ENCODE results near the gene KCNMA1.

DNA sequence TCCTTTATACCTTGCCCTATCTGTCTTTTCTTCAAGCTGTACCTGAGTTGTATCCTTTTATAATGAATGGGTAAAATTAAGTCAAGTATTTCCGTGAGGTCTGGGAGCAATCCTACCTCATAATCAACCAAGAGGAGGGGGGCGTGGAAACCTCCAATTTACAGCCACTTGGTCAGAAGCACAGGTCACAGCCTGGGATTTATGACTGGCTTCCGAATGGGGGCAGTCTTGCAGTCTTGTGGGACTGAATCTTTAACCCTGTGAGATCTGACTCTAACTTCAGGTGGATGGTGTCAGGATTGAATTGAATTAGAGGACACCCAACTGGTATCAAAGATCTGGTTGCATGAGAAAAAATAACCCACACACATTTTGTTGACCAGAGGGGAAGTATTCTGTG lies 23.5 kb upstream of the KCNMA1 start:
- TF ChIP-seq, protein P1, sequence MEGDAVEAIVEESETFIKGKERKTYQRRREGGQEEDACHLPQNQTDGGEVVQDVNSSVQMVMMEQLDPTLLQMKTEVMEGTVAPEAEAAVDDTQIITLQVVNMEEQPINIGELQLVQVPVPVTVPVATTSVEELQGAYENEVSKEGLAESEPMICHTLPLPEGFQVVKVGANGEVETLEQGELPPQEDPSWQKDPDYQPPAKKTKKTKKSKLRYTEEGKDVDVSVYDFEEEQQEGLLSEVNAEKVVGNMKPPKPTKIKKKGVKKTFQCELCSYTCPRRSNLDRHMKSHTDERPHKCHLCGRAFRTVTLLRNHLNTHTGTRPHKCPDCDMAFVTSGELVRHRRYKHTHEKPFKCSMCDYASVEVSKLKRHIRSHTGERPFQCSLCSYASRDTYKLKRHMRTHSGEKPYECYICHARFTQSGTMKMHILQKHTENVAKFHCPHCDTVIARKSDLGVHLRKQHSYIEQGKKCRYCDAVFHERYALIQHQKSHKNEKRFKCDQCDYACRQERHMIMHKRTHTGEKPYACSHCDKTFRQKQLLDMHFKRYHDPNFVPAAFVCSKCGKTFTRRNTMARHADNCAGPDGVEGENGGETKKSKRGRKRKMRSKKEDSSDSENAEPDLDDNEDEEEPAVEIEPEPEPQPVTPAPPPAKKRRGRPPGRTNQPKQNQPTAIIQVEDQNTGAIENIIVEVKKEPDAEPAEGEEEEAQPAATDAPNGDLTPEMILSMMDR (IDR thresholded peaks at IDR 0.05; ENCODE audit: low read depth, low read length): no peak
- no peak for TF ChIP-seq POLR2A (IDR thresholded peaks at IDR 0.05; ENCODE audit: extremely low read depth, insufficient read length)

Measured in NB4 (cell line).